ENCODE results near the gene SLC25A38.
"Not testable (repeated sequence)": the region's sequence is repeated elsewhere in the genome, so short reads cannot be mapped to it uniquely, and the experiment has no call there.

SLC25A38 gene

DNA sequence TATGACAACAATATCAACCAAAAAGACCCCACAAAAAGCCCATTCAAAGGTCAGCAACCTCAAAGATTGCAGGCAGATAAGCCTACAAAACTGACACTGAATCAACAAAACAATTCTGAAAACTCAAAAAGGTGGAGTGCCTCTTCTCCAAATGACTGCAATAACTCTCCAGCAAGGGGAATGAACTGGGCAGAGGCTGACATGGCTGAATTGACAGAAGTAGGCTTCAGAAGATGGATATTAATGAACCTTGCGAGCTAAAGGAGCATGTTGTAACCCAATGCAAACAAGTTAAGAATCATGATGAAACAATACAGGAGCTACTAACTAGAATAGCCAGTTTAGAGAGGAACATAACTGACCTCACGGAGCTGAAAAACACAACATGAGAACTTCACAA is 20.4 kb upstream of the SLC25A38 start:
- Histone ChIP-seq H3K4me2 (ENCODE audit: low read depth, low read length) (no peak overlapping the region), H3K9me2 (replicated peaks; ENCODE audit: insufficient read depth, low read length) (no peaks in the 10 kb centered on the region)
- no peak for TF ChIP-seq EZH2phosphoT487 (IDR thresholded peaks at IDR 0.05; ENCODE audit: low read length)
- TF ChIP-seq, protein P1, sequence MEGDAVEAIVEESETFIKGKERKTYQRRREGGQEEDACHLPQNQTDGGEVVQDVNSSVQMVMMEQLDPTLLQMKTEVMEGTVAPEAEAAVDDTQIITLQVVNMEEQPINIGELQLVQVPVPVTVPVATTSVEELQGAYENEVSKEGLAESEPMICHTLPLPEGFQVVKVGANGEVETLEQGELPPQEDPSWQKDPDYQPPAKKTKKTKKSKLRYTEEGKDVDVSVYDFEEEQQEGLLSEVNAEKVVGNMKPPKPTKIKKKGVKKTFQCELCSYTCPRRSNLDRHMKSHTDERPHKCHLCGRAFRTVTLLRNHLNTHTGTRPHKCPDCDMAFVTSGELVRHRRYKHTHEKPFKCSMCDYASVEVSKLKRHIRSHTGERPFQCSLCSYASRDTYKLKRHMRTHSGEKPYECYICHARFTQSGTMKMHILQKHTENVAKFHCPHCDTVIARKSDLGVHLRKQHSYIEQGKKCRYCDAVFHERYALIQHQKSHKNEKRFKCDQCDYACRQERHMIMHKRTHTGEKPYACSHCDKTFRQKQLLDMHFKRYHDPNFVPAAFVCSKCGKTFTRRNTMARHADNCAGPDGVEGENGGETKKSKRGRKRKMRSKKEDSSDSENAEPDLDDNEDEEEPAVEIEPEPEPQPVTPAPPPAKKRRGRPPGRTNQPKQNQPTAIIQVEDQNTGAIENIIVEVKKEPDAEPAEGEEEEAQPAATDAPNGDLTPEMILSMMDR (IDR thresholded peaks at IDR 0.05; ENCODE audit: low read length), result no peak

DNA sequence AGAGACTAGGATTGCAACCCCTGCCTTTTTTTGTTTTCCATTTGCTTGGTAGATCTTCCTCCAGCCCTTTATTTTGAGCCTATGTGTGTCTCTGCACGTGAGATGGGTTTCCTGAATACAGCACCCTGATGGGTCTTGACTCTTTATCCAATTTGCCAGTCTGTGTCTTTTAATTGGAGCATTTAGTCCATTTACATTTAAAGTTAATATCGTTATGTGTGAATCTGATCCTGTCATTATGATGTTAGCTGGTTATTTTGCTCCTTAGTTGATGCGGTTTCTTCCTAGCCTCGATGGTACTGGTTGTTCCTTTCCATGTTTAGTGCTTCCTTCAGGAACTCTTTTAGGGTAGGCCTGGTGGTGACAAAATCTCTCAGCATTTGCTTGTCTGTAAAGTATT is 12.7 kb upstream of the SLC25A38 start:
- not testable (repeated sequence) for H2AFZ ChIP-seq (ENCODE audit: low read length); H3F3A ChIP-seq (ENCODE audit: insufficient read depth, low read length); H3K9ac ChIP-seq (ENCODE audit: low read length); H3K4me3 ChIP-seq (ENCODE audit: low read length); H4K20me1 ChIP-seq (ENCODE audit: insufficient read depth, low read length); H3K79me2 ChIP-seq (ENCODE audit: low read length); H3K9me2 ChIP-seq (replicated peaks; ENCODE audit: insufficient read depth, low read length); DNase-seq; H3K36me3 ChIP-seq (replicated peaks; ENCODE audit: insufficient read depth, low read length); H3K9me3 ChIP-seq (replicated peaks; ENCODE audit: insufficient read depth, low read length); H3K27ac ChIP-seq (ENCODE audit: low read length); H3K27me3 ChIP-seq (replicated peaks; ENCODE audit: insufficient read depth, low read length); H3K4me1 ChIP-seq (ENCODE audit: low read length); H3K4me2 ChIP-seq (ENCODE audit: low read depth, low read length)

More for the DNA sequence above, 20.4 kb upstream of the SLC25A38 start:
- Histone ChIP-seq H3K4me3 (ENCODE audit: low read length) (no peak overlapping the region), H3K9me3 (replicated peaks; ENCODE audit: insufficient read depth, low read length) (no peaks in the 10 kb centered on the region), H3K79me2 (ENCODE audit: low read length) (no peaks in the 10 kb centered on the region), H3F3A (ENCODE audit: insufficient read depth, low read length) (no peaks in the 10 kb centered on the region), H3K27ac (ENCODE audit: low read length) (no peak overlapping the region), H3K27me3 (replicated peaks; ENCODE audit: insufficient read depth, low read length) (no peaks in the 10 kb centered on the region), H3K36me3 (replicated peaks; ENCODE audit: insufficient read depth, low read length) (no peaks in the 10 kb centered on the region), H3K4me1 (ENCODE audit: low read length) (no peaks in the 10 kb centered on the region), H2AFZ (ENCODE audit: low read length) (no peak overlapping the region), H3K9ac (ENCODE audit: low read length) (no peak overlapping the region), H4K20me1 (ENCODE audit: insufficient read depth, low read length) (no peaks in the 10 kb centered on the region)
- DNase-seq, result no peak

DNA sequence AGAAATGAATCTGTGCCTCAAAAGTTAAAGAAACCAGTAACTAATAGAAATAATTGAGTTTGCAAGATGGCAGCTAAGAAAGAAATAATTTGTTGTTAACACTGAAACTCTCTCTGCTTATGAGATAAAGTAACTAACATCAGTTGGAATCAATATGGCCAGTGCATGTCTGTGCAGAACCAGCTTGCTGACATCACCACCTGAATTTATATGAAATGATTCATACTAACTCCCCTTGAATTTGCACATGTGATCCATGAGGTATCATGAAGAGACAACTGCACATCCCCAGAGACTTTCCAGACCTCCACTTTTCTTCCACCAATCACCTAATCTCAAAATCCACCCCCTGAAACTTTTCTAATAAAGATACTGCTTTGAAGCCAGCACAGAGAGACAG is 10.3 kb upstream of the SLC25A38 start:
- Histone ChIP-seq H3K4me3 (ENCODE audit: low read length) (no peak overlapping the region), H4K20me1 (ENCODE audit: insufficient read depth, low read length) (no peaks in the 10 kb centered on the region), H3K9me3 (replicated peaks; ENCODE audit: insufficient read depth, low read length) (no peaks in the 10 kb centered on the region), H3K9ac (ENCODE audit: low read length) (no peak overlapping the region), H3K36me3 (replicated peaks; ENCODE audit: insufficient read depth, low read length) (no peaks in the 10 kb centered on the region), H3F3A (ENCODE audit: insufficient read depth, low read length) (no peaks in the 10 kb centered on the region), H3K27me3 (replicated peaks; ENCODE audit: insufficient read depth, low read length) (no peaks in the 10 kb centered on the region), H3K27ac (ENCODE audit: low read length) (no peak overlapping the region), H3K4me1 (ENCODE audit: low read length) (no peaks in the 10 kb centered on the region), H3K9me2 (replicated peaks; ENCODE audit: insufficient read depth, low read length) (no peaks in the 10 kb centered on the region), H3K4me2 (ENCODE audit: low read depth, low read length) (no peak overlapping the region), H2AFZ (ENCODE audit: low read length) (no peak overlapping the region), H3K79me2 (ENCODE audit: low read length) (no peaks in the 10 kb centered on the region)
- DNase-seq, result no peak
- no peak for TF ChIP-seq EZH2 (optimal IDR thresholded peaks at IDR 0.05; ENCODE audit: low read depth, low read length)
- TF ChIP-seq, protein P1 (IDR thresholded peaks at IDR 0.05; ENCODE audit: low read length), result no peak

DNA sequence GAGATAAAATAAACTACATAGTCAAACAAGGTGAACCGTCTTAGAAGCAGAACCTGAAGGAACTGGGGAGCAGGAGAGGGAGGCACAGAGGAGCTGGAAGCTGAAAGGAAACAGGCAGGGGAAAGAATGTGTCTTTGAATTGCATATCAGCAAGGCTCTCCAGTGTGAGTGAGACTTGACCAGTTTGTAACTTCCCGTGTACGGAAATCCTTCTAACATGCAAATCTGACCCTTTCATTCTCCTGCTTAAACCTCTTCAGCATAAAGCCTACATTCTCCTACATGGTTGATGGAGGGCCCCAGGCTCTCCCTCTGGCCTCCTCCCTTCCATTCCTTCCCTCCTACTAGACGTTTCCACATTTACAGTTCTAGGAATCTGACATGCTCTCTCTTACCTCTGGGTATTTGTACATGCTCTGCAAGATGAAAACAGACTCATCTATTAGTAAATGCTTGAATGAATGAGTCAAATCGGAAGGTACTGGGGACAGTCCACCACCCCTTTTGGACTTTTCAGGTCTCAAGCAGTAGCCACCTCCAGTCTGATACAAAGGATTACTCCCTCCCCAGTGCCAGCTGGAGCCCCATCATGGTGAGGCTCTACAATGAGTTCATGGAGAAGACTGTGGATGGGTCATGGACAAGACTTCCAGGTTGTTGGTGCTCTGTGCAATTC is 6.1 kb upstream of the SLC25A38 start:
- no peak overlapping the region for H3K4me3 ChIP-seq (ENCODE audit: low read length)
- no peaks in the 10 kb centered on the region for H3K27me3 ChIP-seq (replicated peaks; ENCODE audit: insufficient read depth, low read length)
- H3K9ac ChIP-seq (ENCODE audit: low read length), result no peak overlapping the region
- H3K4me2 ChIP-seq (ENCODE audit: low read depth, low read length), result no peak overlapping the region
- no peaks in the 10 kb centered on the region for H3K4me1 ChIP-seq (ENCODE audit: low read length)
- no peak for DNase-seq
- no peak overlapping the region for H3K27ac ChIP-seq (ENCODE audit: low read length)
- H4K20me1 ChIP-seq (ENCODE audit: insufficient read depth, low read length), result no peaks in the 10 kb centered on the region
- H3K36me3 ChIP-seq (replicated peaks; ENCODE audit: insufficient read depth, low read length), result no peaks in the 10 kb centered on the region
- no peak overlapping the region for H2AFZ ChIP-seq (ENCODE audit: low read length)
- H3K9me2 ChIP-seq (replicated peaks; ENCODE audit: insufficient read depth, low read length), result no peaks in the 10 kb centered on the region
- H3K9me3 ChIP-seq (replicated peaks; ENCODE audit: insufficient read depth, low read length), result no peaks in the 10 kb centered on the region
- no peaks in the 10 kb centered on the region for H3F3A ChIP-seq (ENCODE audit: insufficient read depth, low read length)
- TF ChIP-seq EZH2phosphoT487 (IDR thresholded peaks at IDR 0.05; ENCODE audit: low read length), result no peak
- TF ChIP-seq, protein P1 (IDR thresholded peaks at IDR 0.05; ENCODE audit: low read length), result no peak
- no peak for TF ChIP-seq EZH2 (optimal IDR thresholded peaks at IDR 0.05; ENCODE audit: low read depth, low read length)
- no peaks in the 10 kb centered on the region for H3K79me2 ChIP-seq (ENCODE audit: low read length)

All from MM.1S (cell line).